Heart left ventricle (tissue), 16 donors: ENCODE results near the gene MTF1. TPM values are rescaled to one million over a fixed set of nuclear protein-coding genes. Genes with fewer than 3 reads are reported as not detected.

Experiments
- ATAC-seq, 4 donors: fragments of 200-7000 bp; cut with Tn5 transposase; one replicate each; pipeline ENCODE4 v1.9.1; 2020 to 2022; ENCODE audit warnings: moderate library complexity in 4 of 4, mild to moderate bottlenecking in 3 of 4, moderate number of reproducible peaks in 1 of 4
- DNase-seq, 5 donors: peaks; one replicate each; pipeline ENCODE4 v3.0.0-alpha.2; 2020
- H3K27ac ChIP-seq, 12 donors: fragments of 200-600 bp; sonication (generic) in 4 of 12; one replicate each; pipeline versions ENCODE4 v1.5.0 to v1.8.0; 2016 to 2022; ENCODE audit warnings: mild to moderate bottlenecking in 2 of 12
- H3K27me3 ChIP-seq, 9 donors: fragments of 200-600 bp; sonication (generic) in 2 of 9; one replicate each; pipeline versions ENCODE4 v1.5.1 to v1.8.0; 2016 to 2022; ENCODE audit warnings: mild to moderate bottlenecking in 3 of 9
- H3K36me3 ChIP-seq, 9 donors: fragments of 200-600 bp; sonication (generic) in 2 of 9; one replicate each; pipeline versions ENCODE4 v1.5.0 to v1.8.0; 2018 to 2022; ENCODE audit warnings: mild to moderate bottlenecking in 2 of 9
- H3K4me1 ChIP-seq, 12 donors: fragments of 200-600 bp; sonication (generic) in 4 of 12; one replicate each; pipeline versions ENCODE4 v1.5.0 to v1.8.0; 2016 to 2022; ENCODE audit warnings: mild to moderate bottlenecking in 3 of 12
- H3K4me3 ChIP-seq, 12 donors: fragments of 200-600 bp; sonication (generic) in 4 of 12; one replicate each; pipeline versions ENCODE4 v1.5.0 to v1.8.0; 2017 to 2022; ENCODE audit warnings: mild to moderate bottlenecking in 9 of 12, moderate library complexity in 4 of 12
- H3K9me3 ChIP-seq, 12 donors: fragments of 200-600 bp; sonication (generic) in 4 of 12; one replicate each; pipeline versions ENCODE4 v1.5.0 to v1.8.0; 2016 to 2022; ENCODE audit warnings: mild to moderate bottlenecking in 1 of 12
- CTCF ChIP-seq, 12 donors: fragments of 200-600 bp; sonication (generic) in 4 of 12; IDR thresholded peaks; one replicate each; pipeline versions ENCODE4 v1.5.0 to v1.8.0; 2018 to 2022; ENCODE audit warnings: antibody characterized with exemption in 12 of 12, mild to moderate bottlenecking in 5 of 12
- POLR2A ChIP-seq, 2 donors: fragments of 450-650 bp; IDR thresholded peaks; one replicate each; pipeline ENCODE4 v1.6.1; 2017; ENCODE audit warnings: antibody characterized with exemption in 2 of 2, mild to moderate bottlenecking in 2 of 2, moderate library complexity in 2 of 2
- WGBS, 4 donors: extraction: QIAGEN DNeasy Blood & Tissue Kit in 2 of 4; methylation state at CpG; one replicate each; pipeline versions ENCODE4 v1.1.5 to v1.1.7; 2013 to 2018; 5-methylcytosine and 5-hydroxymethylcytosine counted together
- intact Hi-C, 10 donors: fragments of 100-400 bp; cut with DNase I; formaldehyde crosslinking; loops; one replicate each; pipeline versions ENCODE4 v1.11.1 to v1.14.2; 2022
- polyA plus RNA-seq, 2 donors: library from polyadenylated mRNA; stranded (reverse); fragments of 200-250 nt; gene quantifications; one replicate each; pipeline ENCODE4 v1.2.3, GENCODE V29; 2013
- total RNA-seq, 9 donors: library from RNA; depleted of rRNA in 2 of 9; stranded (reverse); fragments of >200 nt in 2 of 9; fragmentation: NEBNext Ultra II Directional in 3 of 9; extraction: Animal tissue kit (Norgen Biotek cat#: 25700) in 3 of 9; gene quantifications; one replicate each; pipeline versions ENCODE4 v1.1.0 to v1.2.4, GENCODE V29; 2016 to 2023
- donor health status: ischemic (EF 13 %, LVEDD 7.1; RV severe dilation, severe dysfunction).
- donor health status: healthy with polysubstance abuse.
- donor health status: DM: no; HTN: yes; CAD: no.
- donor health status: DM: no; HTN: no; CAD: no.
- donor health status: ischemic (EF 25% LVEDD 6.9; RV normal size, moderate dysfunction).
- donor health status: ischemic (EF 25% LVEDD 5.7; RV mildly dilated, moderate dysfunction).
- donor health status: healthy.
- donor health status: DM: yes; HTN: yes; CAD: no.
- donor health status: ischemic (EF 35%, LVEDD 5.7; RV mildly dilated, moderate dysfunction).
- donor health status: nonischemic (EF 11% LVEDD 7.7; RV severe dilation, severe dysfunction).
- donor health status: DM: yes; HTN: yes; CAD: no.
- donor health status: PGD.
- donor health status: ischemic (EF 29% LVEDD 5.4; RV normal size, mild dysfunction).
- donor health status: nonischemic (EF 23%, LVEDD 6.1; RV moderate dilation, normal function).

The MTF1 gene
- total and polyA plus RNA-seq, 11 donors, result 1.7 to 19.5 (median 12.0) TPM

DNA sequence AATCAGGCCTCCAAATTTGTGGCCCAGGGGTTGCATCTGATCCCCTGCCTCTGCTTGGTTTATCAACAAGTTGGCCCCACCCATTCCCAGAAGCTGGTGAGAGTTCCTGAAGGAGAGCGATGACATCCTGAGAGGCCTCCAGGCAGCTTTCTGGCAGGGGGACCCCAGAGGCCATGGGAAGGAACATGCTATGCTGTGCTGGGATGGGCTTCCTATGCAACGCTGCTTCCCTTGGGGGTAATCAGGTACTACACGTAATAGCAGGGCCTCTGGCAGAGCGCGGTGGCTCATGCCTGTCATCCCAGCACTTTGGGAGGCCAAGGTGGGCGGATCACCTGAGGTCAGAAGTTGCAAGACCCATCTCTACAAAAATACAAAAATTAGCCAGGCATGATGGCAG lies 8.4 kb upstream of the MTF1 start:
- intact Hi-C loops, result loop anchor here in 2 of 10 donors (10.0 kb wide), 2 partner anchors 117 to 173 kb away; partner anchors contain the start of gene CDCA8 (in 1 of the 2)
- no peak for DNase-seq
- Histone ChIP-seq H3K27ac (no peak overlapping the region), H3K27me3 (no peaks in the 10 kb centered on the region), H3K36me3 (peaks cover 0 to 100% (median 95%) of the 10 kb centered on the region in 9 donors), H3K9me3 (no peaks in the 10 kb centered on the region), H3K4me3 (no peak overlapping the region), H3K4me1 (no peaks in the 10 kb centered on the region)
- no peak for ATAC-seq
- TF ChIP-seq POLR2A (IDR thresholded peaks at IDR 0.05) (no peak), CTCF (IDR thresholded peaks at IDR 0.05) (no peak)
- 82 to 87% (median 84%) methylated on average over 6 of the region's 6 CpGs for WGBS, 4 donors

- no peak overlapping the region for H3K4me3 ChIP-seq
- H3K9me3 ChIP-seq, result no peaks in the 10 kb centered on the region
- intact Hi-C loops, result loop anchor here in 2 of 10 donors (10.0 kb wide), 2 partner anchors 118 to 172 kb away; partner anchors contain the start of gene CDCA8 (in 1 of the 2)
- 94 to 97% (median 96%) methylated on average over 1 of the region's 1 CpG for WGBS, 4 donors
- H3K27me3 ChIP-seq, result no peaks in the 10 kb centered on the region
- TF ChIP-seq POLR2A (IDR thresholded peaks at IDR 0.05) (no peak), CTCF (IDR thresholded peaks at IDR 0.05) (no peak)
- H3K36me3 ChIP-seq, result peaks cover 0 to 100% (median 97%) of the 10 kb centered on the region in 9 donors
- ATAC-seq (no peak), DNase-seq (no peak)
- H3K4me1 ChIP-seq, result no peaks in the 10 kb centered on the region
- no peak overlapping the region for H3K27ac ChIP-seq
Observed at GRCh38 chr1:37866491-37866890, 7.1 kb upstream of the MTF1 start.

- Histone ChIP-seq H3K4me1 (peaks cover 0 to 2% (median under 1%) of the 10 kb centered on the region in 12 donors), H3K36me3 (peaks cover 0 to 97% (median 95%) of the 10 kb centered on the region in 9 donors), H3K4me3 (no peak overlapping the region), H3K27me3 (no peaks in the 10 kb centered on the region), H3K27ac (no peak overlapping the region), H3K9me3 (no peaks in the 10 kb centered on the region)
- intact Hi-C loops, result loop anchor here in 2 of 10 donors (10.0 kb wide), 2 partner anchors 119 to 171 kb away; partner anchors contain the start of gene CDCA8 (in 1 of the 2)
- TF ChIP-seq POLR2A (IDR thresholded peaks at IDR 0.05) (no peak), CTCF (IDR thresholded peaks at IDR 0.05) (no peak)
- ATAC-seq, result no peak
- no peak for DNase-seq
- 89 to 98% (median 90%) methylated on average over 6 of the region's 6 CpGs for WGBS, 4 donors
Observed at GRCh38 chr1:37865348-37866120, 6.1 kb upstream of the MTF1 start.

GRCh38 chr1:37862330-37862729 lies 2.9 kb upstream of the MTF1 start:
- Histone ChIP-seq H3K4me3 (no peak overlapping the region), H3K36me3 (peaks cover 0 to 67% (median 64%) of the 10 kb centered on the region in 9 donors), H3K9me3 (no peaks in the 10 kb centered on the region), H3K27me3 (no peaks in the 10 kb centered on the region), H3K27ac (no peak overlapping the region), H3K4me1 (peaks cover 0 to 24% (median 15%) of the 10 kb centered on the region in 12 donors)
- TF ChIP-seq POLR2A (IDR thresholded peaks at IDR 0.05) (no peak), CTCF (IDR thresholded peaks at IDR 0.05) (no peak)
- DNase-seq, result no peak
- intact Hi-C loops, result loop anchor here in 4 of 10 donors (5.0 to 10.0 kb wide), 4 partner anchors 50 to 170 kb away; partner anchors contain the start of gene CDCA8 (in 2 of the 4)
- 86 to 92% (median 89%) methylated on average over 3 of the region's 3 CpGs for WGBS, 4 donors
- no peak for ATAC-seq
